IMR-90 (cell line): ENCODE measurements around the gene ADAM21. TPM values are rescaled to one million over a fixed set of nuclear protein-coding genes. Genes with fewer than 3 reads are reported as not detected.
"Not testable (repeated sequence)": the region's sequence is repeated elsewhere in the genome, so short reads cannot be mapped to it uniquely, and the experiment has no call there.

ENCODE experiments used
- ATAC-seq: fragments of 200-7000 bp; cut with Tn5 transposase; 2 replicates; pipeline ENCODE4 v1.9.1; 2020; ENCODE audit warnings: low read depth, mild to moderate bottlenecking, moderate library complexity
- BruUV-seq: library from RNA; stranded (reverse); fragments of 400-500 nt; replicated peaks from 2 replicates; lab custom pipeline; 2021; lab: Mats Ljungman, UMichigan
- CTCF ChIA-PET: fragments of 300-600 bp; formaldehyde crosslinking; extraction: SDS; loops from one replicate; lab custom pipeline; 2021; ENCODE audit warnings: antibody characterized with exemption; lab: Yijun Ruan, JAX
- POLR2A ChIA-PET: fragments of 300-600 bp; sonication (Branson Sonifier 250); formaldehyde crosslinking; loops from one replicate; lab custom pipeline; 2022; ENCODE audit warnings: antibody characterized with exemption; ENCODE audit not compliant: unreplicated experiment; lab: Charles Lee
- DNase-seq: peaks from one replicate; pipeline ENCODE4 v3.0.0; 2013
- H2AFZ ChIP-seq: replicated peaks from 2 replicates; pipeline ENCODE3; 2013; ENCODE audit warnings: low read length, mild to moderate bottlenecking; ENCODE audit not compliant: poor library complexity
- H2AK5ac ChIP-seq: 2 replicates; pipeline ENCODE4 v1.6.1; 2013; ENCODE audit warnings: low read depth, low read length, inconsistent platforms
- H2AK9ac ChIP-seq: replicated peaks from 2 replicates; pipeline ENCODE3; 2013; ENCODE audit warnings: mild to moderate bottlenecking, low read depth, low read length, moderate library complexity; ENCODE audit not compliant: poor library complexity
- H2BK120ac ChIP-seq: 2 replicates; pipeline ENCODE4 v1.6.1; 2013; ENCODE audit warnings: low read depth, low read length, inconsistent platforms
- H2BK15ac ChIP-seq: 3 replicates; pipeline ENCODE4 v1.6.1; 2013; ENCODE audit warnings: low read depth, low read length, inconsistent platforms
- H2BK20ac ChIP-seq: 2 replicates; pipeline ENCODE4 v1.6.1; 2013; ENCODE audit warnings: low read depth, mild to moderate bottlenecking, inconsistent platforms, low read length, moderate library complexity
- H2BK5ac ChIP-seq: 2 replicates; pipeline ENCODE4 v1.6.1; 2013; ENCODE audit warnings: mild to moderate bottlenecking, low read depth, low read length, inconsistent platforms; ENCODE audit not compliant: poor library complexity, severe bottlenecking
- H3K14ac ChIP-seq: replicated peaks from 2 replicates; pipeline ENCODE4 v1.6.1; 2013; ENCODE audit warnings: low read depth, low read length, inconsistent platforms
- H3K18ac ChIP-seq: 2 replicates; pipeline ENCODE4 v1.6.1; 2013; ENCODE audit warnings: low read depth, low read length, control low read depth
- H3K23ac ChIP-seq: 2 replicates; pipeline ENCODE4 v1.6.1; 2013; ENCODE audit warnings: low read depth, low read length, inconsistent platforms
- H3K27ac ChIP-seq: 2 replicates; pipeline ENCODE4 v1.5.1; 2013; ENCODE audit warnings: mild to moderate bottlenecking, control low read depth, low read length; ENCODE audit not compliant: insufficient read depth
- H3K27me3 ChIP-seq: 2 replicates; pipeline ENCODE4 v1.6.1; 2013; ENCODE audit warnings: low read length; ENCODE audit not compliant: control insufficient read depth, insufficient read depth
- H3K36me3 ChIP-seq: 2 replicates; pipeline ENCODE4 v1.6.1; 2013; ENCODE audit warnings: low read length, mixed read lengths; ENCODE audit not compliant: control insufficient read depth, insufficient read depth
- H3K4ac ChIP-seq: 2 replicates; pipeline ENCODE4 v1.6.1; 2013; ENCODE audit warnings: low read depth, low read length, inconsistent platforms
- H3K4me1 ChIP-seq: 2 replicates; pipeline ENCODE4 v1.6.1; 2013; ENCODE audit warnings: low read length, mixed read lengths; ENCODE audit not compliant: control insufficient read depth, insufficient read depth
- H3K4me2 ChIP-seq: 2 replicates; pipeline ENCODE4 v1.6.1; 2013; ENCODE audit warnings: low read depth, mild to moderate bottlenecking, control low read depth, low read length, moderate library complexity
- H3K4me3 ChIP-seq: 2 replicates; pipeline ENCODE4 v1.5.1; 2013; ENCODE audit warnings: low read depth, mild to moderate bottlenecking, control low read depth, low read length, moderate library complexity; ENCODE audit not compliant: insufficient read depth
- H3K56ac ChIP-seq: 2 replicates; pipeline ENCODE4 v1.6.1; 2013; ENCODE audit warnings: low read length, inconsistent platforms; ENCODE audit not compliant: insufficient read depth; ENCODE audit errors: extremely low read depth
- H3K79me1 ChIP-seq, 2 experiments: 2 replicates each; pipeline ENCODE4 v1.6.1; 2013; ENCODE audit warnings: low read length in 2 of 2, inconsistent platforms in 1 of 2, low read depth in 1 of 2
- H3K9ac ChIP-seq: 2 replicates; pipeline ENCODE4 v1.6.1; 2013; ENCODE audit warnings: low read depth, low read length, control low read depth
- H3K9me1 ChIP-seq: 2 replicates; pipeline ENCODE4 v1.6.1; 2013; ENCODE audit warnings: low read length, inconsistent platforms; ENCODE audit not compliant: insufficient read depth
- H3K9me3 ChIP-seq: 2 replicates; pipeline ENCODE4 v1.6.1; 2013; ENCODE audit warnings: low read length; ENCODE audit not compliant: control insufficient read depth, insufficient read depth
- H4K20me1 ChIP-seq: 2 replicates; pipeline ENCODE4 v1.6.1; 2013; ENCODE audit warnings: low read length, inconsistent platforms; ENCODE audit not compliant: insufficient read depth
- H4K5ac ChIP-seq: 2 replicates; pipeline ENCODE4 v1.6.1; 2013; ENCODE audit warnings: mild to moderate bottlenecking, low read depth, low read length, control low read depth
- H4K8ac ChIP-seq, 2 experiments: 2 replicates each; pipeline ENCODE4 v1.6.1; 2013; ENCODE audit warnings: low read depth in 2 of 2, low read length in 2 of 2, control low read depth in 1 of 2, inconsistent platforms in 1 of 2
- H4K91ac ChIP-seq: 2 replicates; pipeline ENCODE4 v1.6.1; 2013; ENCODE audit warnings: low read depth, low read length, inconsistent platforms; ENCODE audit not compliant: insufficient read depth
- WGBS, 2 experiments: methylation state at CpG; one replicate each; pipeline versions ENCODE4 v1.1.5 to v1.1.7; 2013; ENCODE audit warnings: missing lambda C conversion rate in 2 of 2; ENCODE audit not compliant: insufficient read length in 1 of 2; ENCODE audit errors: extremely low coverage in 2 of 2; 5-methylcytosine and 5-hydroxymethylcytosine counted together
- dilution Hi-C: fragments of 300-500 bp; cut with HindIII; formaldehyde crosslinking; loops from one replicate; pipeline ENCODE4 v1.14.3; 2018; ENCODE audit warnings: low sequenced_read_pairs; ENCODE audit not compliant: unreplicated experiment
- in situ Hi-C: fragments of 300-500 bp; cut with MboI; formaldehyde crosslinking; loops from 3 replicates; pipeline ENCODE4 v1.14.3; 2019; ENCODE audit warnings: low sequenced_read_pairs, inconsistent platforms, mixed read lengths
- intact Hi-C: fragments of 100-400 bp; cut with micrococcal nuclease; formaldehyde crosslinking; loops from 2 replicates; pipeline ENCODE4 v1.10.0; 2022
- polyA plus RNA-seq, 3 experiments: library from polyadenylated mRNA; depleted of rRNA; stranded (reverse); fragments of >200 nt; gene quantifications; 2 replicates each; pipeline ENCODE4 v1.2.3, GENCODE V29; 2012; ENCODE audit warnings: low replicate concordance in 1 of 3
- total RNA-seq: library from RNA; depleted of rRNA; stranded (reverse); fragments of >200 nt; gene quantifications from 2 replicates; pipeline ENCODE4 v1.2.3, GENCODE V29; 2012

The ADAM21 gene
- total and polyA plus RNA-seq, 2 of the 4 experiments (the other 2 are of a cell fraction) = 0.15 to 0.36 TPM

DNA sequence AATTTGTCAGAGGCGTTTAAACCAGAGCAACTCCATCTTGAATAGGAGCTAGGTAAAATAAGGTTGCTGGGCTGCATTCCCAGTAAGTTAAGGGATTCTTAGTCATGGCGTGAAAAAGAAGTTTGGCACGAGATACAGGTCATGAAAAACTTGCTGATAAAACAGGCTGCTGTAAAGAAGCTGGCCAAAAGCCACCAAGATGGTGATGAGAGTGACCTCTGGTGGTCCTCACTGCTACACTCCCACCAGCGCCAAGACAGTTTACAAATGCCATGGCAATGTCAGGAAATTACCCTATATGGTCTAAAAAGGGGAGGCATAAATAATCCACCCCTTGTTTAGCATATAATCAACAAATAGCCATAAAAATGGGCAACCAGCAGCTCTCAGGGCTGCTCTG is 48.6 kb upstream of the ADAM21 start:
- POLR2A ChIA-PET, H3K56ac ChIP-seq, H3K27ac ChIP-seq, H3K18ac ChIP-seq, BruUV-seq, dilution Hi-C loops, H2AFZ ChIP-seq, in situ Hi-C loops, H3K27me3 ChIP-seq, H3K4me1 ChIP-seq, intact Hi-C loops, H3K9me1 ChIP-seq, H4K91ac ChIP-seq, H4K20me1 ChIP-seq, H3K4me3 ChIP-seq, H2AK5ac ChIP-seq, ATAC-seq, H3K9ac ChIP-seq, H3K4me2 ChIP-seq, H2BK15ac ChIP-seq, H2BK20ac ChIP-seq, H2BK5ac ChIP-seq, H3K4ac ChIP-seq, H2BK120ac ChIP-seq, H3K36me3 ChIP-seq, H3K9me3 ChIP-seq, H3K23ac ChIP-seq, H4K8ac ChIP-seq, H2AK9ac ChIP-seq, H3K14ac ChIP-seq, H4K5ac ChIP-seq: not testable (repeated sequence)
- DNase-seq = peak; percentile 65
- CTCF ChIA-PET = interaction anchor here (0.7 kb wide), 1 partner anchor 1452 kb away, joined by 3 read pairs; no protein-coding TSS in a partner anchor
- H3K79me1 ChIP-seq = peaks cover 8 to 13% of the 10 kb centered on the region in 2 experiments; a peak in 3 of 4 replicates
- WGBS, 2 experiments = 42% methylated on average over 2 of the region's 4 CpGs; no CpG with 5 or more reads in 1 of the 2 experiments

GRCh38 chr14:70406216-70406615 is 45.8 kb upstream of the ADAM21 start:
- H2BK15ac ChIP-seq, H2AFZ ChIP-seq, H3K27me3 ChIP-seq, in situ Hi-C loops, H3K23ac ChIP-seq, BruUV-seq, H3K4ac ChIP-seq, H3K4me2 ChIP-seq, POLR2A ChIA-PET, H2AK9ac ChIP-seq, H4K8ac ChIP-seq, H3K36me3 ChIP-seq, H3K18ac ChIP-seq, H2AK5ac ChIP-seq, intact Hi-C loops, CTCF ChIA-PET, H3K9me1 ChIP-seq, H3K4me1 ChIP-seq, H3K14ac ChIP-seq, H3K56ac ChIP-seq, H3K4me3 ChIP-seq, dilution Hi-C loops, H4K5ac ChIP-seq, H4K20me1 ChIP-seq, H3K9me3 ChIP-seq, H2BK5ac ChIP-seq, H2BK20ac ChIP-seq, ATAC-seq, H3K9ac ChIP-seq, H3K27ac ChIP-seq, H2BK120ac ChIP-seq, DNase-seq, H4K91ac ChIP-seq: not testable (repeated sequence)
- peaks cover 8 to 15% of the 10 kb centered on the region in 2 experiments for H3K79me1 ChIP-seq
- no CpG with 5 or more reads among the region's 4 CpGs for WGBS, 2 experiments
